GM23338 (cell line): Measurements from ENCODE around the gene NKAIN2.

Experiments
- CREB1 ChIP-seq: fragments of 250-450 bp; sonication (Bioruptor Pico); IDR thresholded peaks from 2 replicates; pipeline ENCODE4 v1.5.0; 2020; ENCODE audit warnings: low read depth, mild to moderate bottlenecking, moderate library complexity
- CTCF ChIP-seq, 2 experiments: fragments of 200-600 bp in 1 of 2; sonication (generic) in 1 of 2; conservative IDR thresholded peaks; 2 replicates each; pipeline versions ENCODE4 v1.5.1 to v1.6.1; 2016 to 2017; ENCODE audit warnings: antibody characterized with exemption in 2 of 2, low read depth in 2 of 2, mild to moderate bottlenecking in 2 of 2, moderate library complexity in 1 of 2
- ETS1 ChIP-seq: IDR thresholded peaks from 2 replicates; pipeline ENCODE4 v1.6.1; 2016; ENCODE audit warnings: antibody characterized with exemption
- EZH2 ChIP-seq: fragments of 200-600 bp; sonication (generic); IDR thresholded peaks from one replicate; pipeline ENCODE4 v1.8.0; 2017; ENCODE audit warnings: antibody characterized with exemption, mild to moderate bottlenecking, low read depth; ENCODE audit not compliant: unreplicated experiment
- EZH2phosphoT487 ChIP-seq: fragments of 200-600 bp; sonication (generic); IDR thresholded peaks from one replicate; pipeline ENCODE4 v1.8.1; 2018; ENCODE audit warnings: antibody characterized with exemption; ENCODE audit not compliant: unreplicated experiment
- NANOG ChIP-seq: IDR thresholded peaks from 2 replicates; pipeline ENCODE4 v1.6.1; 2016; ENCODE audit warnings: antibody characterized with exemption, borderline replicate concordance
- POLR2AphosphoS5 ChIP-seq: IDR thresholded peaks from 2 replicates; pipeline ENCODE4 v1.6.1; 2016; ENCODE audit warnings: antibody characterized with exemption, low read depth
- STAT1 ChIP-seq: IDR thresholded peaks from one replicate; pipeline ENCODE4 v1.6.1; 2016; ENCODE audit warnings: antibody characterized with exemption; ENCODE audit not compliant: unreplicated experiment
- ZNF114 ChIP-seq: fragments of 250-450 bp; sonication (Bioruptor Pico); IDR thresholded peaks from 2 replicates; pipeline ENCODE4 v1.5.0; 2020; ENCODE audit warnings: mild to moderate bottlenecking, moderate library complexity
- ZNF331 ChIP-seq: fragments of 250-450 bp; sonication (Bioruptor Pico); IDR thresholded peaks from 2 replicates; pipeline ENCODE4 v1.5.0; 2020; ENCODE audit warnings: low read depth, mild to moderate bottlenecking, moderate library complexity
- TF ChIP-seq, protein P1 (sequence below): IDR thresholded peaks from one replicate; pipeline ENCODE4 v1.6.1; 2018; ENCODE audit warnings: antibody characterized with exemption; ENCODE audit not compliant: unreplicated experiment

DNA sequence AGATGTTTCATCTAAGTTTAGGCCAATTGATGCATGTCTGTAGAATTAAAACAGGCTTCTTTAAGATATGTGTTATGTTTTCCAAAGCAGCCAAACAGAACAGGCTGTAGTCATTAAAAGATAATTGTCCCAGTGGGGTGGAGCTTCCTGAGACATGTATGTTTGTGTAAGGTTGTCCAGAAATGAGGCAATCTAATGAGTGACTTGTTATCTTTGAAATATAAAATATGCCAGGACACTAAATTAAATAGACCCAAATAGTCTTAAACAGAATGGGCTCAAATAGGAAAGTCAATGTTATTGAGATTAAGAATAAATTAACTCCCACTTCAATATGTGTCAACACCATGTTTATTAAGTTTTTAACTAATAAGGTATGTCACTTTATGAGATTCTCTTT lies 953.9 kb downstream of the NKAIN2 start:
- no peak for TF ChIP-seq CTCF (conservative IDR thresholded peaks at IDR 0.05; ENCODE audit: low read depth in 2 of 2)
- TF ChIP-seq, protein P1, sequence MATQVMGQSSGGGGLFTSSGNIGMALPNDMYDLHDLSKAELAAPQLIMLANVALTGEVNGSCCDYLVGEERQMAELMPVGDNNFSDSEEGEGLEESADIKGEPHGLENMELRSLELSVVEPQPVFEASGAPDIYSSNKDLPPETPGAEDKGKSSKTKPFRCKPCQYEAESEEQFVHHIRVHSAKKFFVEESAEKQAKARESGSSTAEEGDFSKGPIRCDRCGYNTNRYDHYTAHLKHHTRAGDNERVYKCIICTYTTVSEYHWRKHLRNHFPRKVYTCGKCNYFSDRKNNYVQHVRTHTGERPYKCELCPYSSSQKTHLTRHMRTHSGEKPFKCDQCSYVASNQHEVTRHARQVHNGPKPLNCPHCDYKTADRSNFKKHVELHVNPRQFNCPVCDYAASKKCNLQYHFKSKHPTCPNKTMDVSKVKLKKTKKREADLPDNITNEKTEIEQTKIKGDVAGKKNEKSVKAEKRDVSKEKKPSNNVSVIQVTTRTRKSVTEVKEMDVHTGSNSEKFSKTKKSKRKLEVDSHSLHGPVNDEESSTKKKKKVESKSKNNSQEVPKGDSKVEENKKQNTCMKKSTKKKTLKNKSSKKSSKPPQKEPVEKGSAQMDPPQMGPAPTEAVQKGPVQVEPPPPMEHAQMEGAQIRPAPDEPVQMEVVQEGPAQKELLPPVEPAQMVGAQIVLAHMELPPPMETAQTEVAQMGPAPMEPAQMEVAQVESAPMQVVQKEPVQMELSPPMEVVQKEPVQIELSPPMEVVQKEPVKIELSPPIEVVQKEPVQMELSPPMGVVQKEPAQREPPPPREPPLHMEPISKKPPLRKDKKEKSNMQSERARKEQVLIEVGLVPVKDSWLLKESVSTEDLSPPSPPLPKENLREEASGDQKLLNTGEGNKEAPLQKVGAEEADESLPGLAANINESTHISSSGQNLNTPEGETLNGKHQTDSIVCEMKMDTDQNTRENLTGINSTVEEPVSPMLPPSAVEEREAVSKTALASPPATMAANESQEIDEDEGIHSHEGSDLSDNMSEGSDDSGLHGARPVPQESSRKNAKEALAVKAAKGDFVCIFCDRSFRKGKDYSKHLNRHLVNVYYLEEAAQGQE: no peak
- no peak for TF ChIP-seq ZNF114
- no peak for TF ChIP-seq POLR2AphosphoS5
- TF ChIP-seq NANOG: no peak
- no peak for TF ChIP-seq EZH2
- TF ChIP-seq EZH2phosphoT487: no peak
- TF ChIP-seq CREB1 (CRISPR knock-in tag): no peak
- no peak for TF ChIP-seq ETS1
- no peak for TF ChIP-seq ZNF331
- TF ChIP-seq STAT1: no peak
